Gastrocnemius medialis (tissue), 4 donors: ENCODE data around the gene LRRC18. TPM values are rescaled to one million over a fixed set of nuclear protein-coding genes. Genes with fewer than 3 reads are reported as not detected.

Source experiments
- ATAC-seq, 2 donors: fragments of 150-250 bp; one replicate each; pipeline ENCODE4 v1.9.1; 2016
- DNase-seq, 2 donors: peaks; one replicate each; pipeline ENCODE4 v3.0.0-alpha.2; 2019
- H3K27ac ChIP-seq, 4 donors: fragments of 200-600 bp; sonication (generic); 1 replicate in 1 of 4; 2 replicates in 3 of 4; pipeline ENCODE4 v1.5.1; 2016 to 2018; ENCODE audit warnings: mild to moderate bottlenecking in 2 of 4, moderate library complexity in 1 of 4
- H3K27me3 ChIP-seq, 3 donors: fragments of 200-600 bp; sonication (generic) in 2 of 3; 1 replicate in 1 of 3; 2 replicates in 2 of 3; pipeline versions ENCODE4 v1.5.1 to v1.6.0; 2016 to 2019; ENCODE audit warnings: mild to moderate bottlenecking in 1 of 3, moderate library complexity in 1 of 3
- H3K36me3 ChIP-seq, 2 donors: fragments of 200-600 bp; sonication (generic) in 1 of 2; one replicate each; pipeline ENCODE4 v1.5.1; 2017 to 2018
- H3K4me1 ChIP-seq, 2 donors: fragments of 200-600 bp; sonication (generic) in 1 of 2; one replicate each; pipeline ENCODE4 v1.5.1; 2016 to 2017; ENCODE audit warnings: mild to moderate bottlenecking in 2 of 2
- H3K4me3 ChIP-seq, 4 donors: fragments of 200-600 bp; sonication (generic) in 3 of 4; 1 replicate in 1 of 4; 2 replicates in 3 of 4; pipeline ENCODE4 v1.5.1; 2016 to 2019; ENCODE audit warnings: mild to moderate bottlenecking in 2 of 4
- H3K9me3 ChIP-seq, 3 donors: fragments of 200-600 bp; sonication (generic) in 2 of 3; 1 replicate in 1 of 3; 2 replicates in 2 of 3; pipeline ENCODE4 v1.5.1; 2016 to 2019
- CTCF ChIP-seq, 5 experiments: fragments of 450-650 bp in 3 of 5; fragments of 200-600 bp in 2 of 5; sonication (generic) in 2 of 5; IDR thresholded peaks in 4 of 5; conservative IDR thresholded peaks in 1 of 5; 1 replicate in 4 of 5; 2 replicates in 1 of 5; pipeline ENCODE4 v1.5.1; 2016 to 2019; ENCODE audit warnings: antibody characterized with exemption in 5 of 5, mild to moderate bottlenecking in 3 of 5, moderate library complexity in 3 of 5
- POLR2A ChIP-seq, 2 donors: fragments of 450-650 bp; IDR thresholded peaks; one replicate each; pipeline ENCODE4 v1.6.1; 2017; ENCODE audit warnings: antibody characterized with exemption in 2 of 2, mild to moderate bottlenecking in 2 of 2, moderate library complexity in 2 of 2
- in situ Hi-C, 4 donors: fragments of 200-750 bp; cut with MboI; loops; one replicate each; pipeline versions ENCODE4 v1.15.0 to v1.8.0; 2017; ENCODE audit warnings: low sequenced_read_pairs in 4 of 4
- intact Hi-C: fragments of 100-400 bp; cut with DNase I; formaldehyde crosslinking; loops from one replicate; pipeline ENCODE4 v1.15.1; 2023; ENCODE audit warnings: low total_unique reads
- total RNA-seq, 4 donors: library from RNA; depleted of rRNA; stranded (reverse); fragments of >200 nt; gene quantifications; one replicate each; pipeline versions ENCODE4 v1.1.0 to v1.2.3, GENCODE V29; 2016

The LRRC18 gene
- total RNA-seq, 4 donors from 2014 or later, result not detected

DNA sequence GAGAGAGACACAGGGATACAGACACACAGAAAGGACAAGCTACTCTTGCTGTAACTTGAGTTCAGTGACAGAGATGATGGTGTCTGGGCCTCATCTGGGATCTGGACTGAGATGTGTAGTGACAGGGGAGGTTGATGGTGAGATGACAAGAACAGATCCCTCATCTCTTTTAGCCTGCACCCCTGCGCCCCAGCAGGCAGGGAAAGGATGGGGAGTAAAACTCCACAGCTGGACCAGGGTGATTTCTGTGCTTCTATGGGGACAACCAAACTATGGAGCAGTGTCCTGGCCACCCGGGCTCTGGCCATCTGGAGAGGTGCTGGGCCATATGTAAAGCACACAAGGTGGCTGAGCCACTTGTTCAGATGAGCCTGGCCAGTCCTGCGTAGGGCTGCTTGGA lies 4.5 kb upstream of the LRRC18 start:
- in situ Hi-C loops, result no loop called here
- H3K27me3 ChIP-seq, result peaks cover 0 to 2% (median 0%) of the 10 kb centered on the region in 3 donors
- DNase-seq, result no peak
- no peak for ATAC-seq
- no peaks in the 10 kb centered on the region for H3K4me1 ChIP-seq
- no peak overlapping the region for H3K4me3 ChIP-seq
- no peaks in the 10 kb centered on the region for H3K36me3 ChIP-seq
- no peaks in the 10 kb centered on the region for H3K9me3 ChIP-seq
- TF ChIP-seq CTCF (IDR thresholded peaks at IDR 0.05 in 4 of 5, conservative IDR thresholded peaks at IDR 0.05 in 1 of 5) (no peak), POLR2A (IDR thresholded peaks at IDR 0.05) (no peak)
- intact Hi-C loops, result no loop called here
- no peak overlapping the region for H3K27ac ChIP-seq

DNA sequence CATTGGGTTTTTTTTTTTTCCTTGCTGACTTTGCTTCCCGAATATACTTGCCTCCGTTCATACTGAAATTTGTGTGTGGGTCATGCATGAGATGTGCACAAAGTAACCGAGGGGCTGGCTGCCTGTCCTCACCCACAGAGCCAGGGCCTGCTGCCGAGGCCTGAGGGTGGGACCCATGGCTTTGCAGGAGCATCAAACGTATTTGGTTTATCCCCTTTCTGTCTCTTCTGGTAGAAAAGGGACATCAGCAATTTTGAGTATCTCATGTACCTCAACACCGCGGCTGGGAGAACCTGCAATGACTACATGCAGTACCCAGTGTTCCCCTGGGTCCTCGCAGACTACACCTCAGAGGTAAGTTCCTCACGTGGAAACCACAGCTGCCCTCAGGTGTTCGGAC lies 3.5 kb upstream of the LRRC18 start:
- DNase-seq, result no peak
- no peak for TF ChIP-seq POLR2A (IDR thresholded peaks at IDR 0.05)
- no peak for TF ChIP-seq CTCF (IDR thresholded peaks at IDR 0.05 in 4 of 5, conservative IDR thresholded peaks at IDR 0.05 in 1 of 5)
- intact Hi-C loops (no loop called here), in situ Hi-C loops (no loop called here)
- Histone ChIP-seq H3K9me3 (no peaks in the 10 kb centered on the region), H3K4me3 (no peak overlapping the region), H3K4me1 (no peaks in the 10 kb centered on the region), H3K27me3 (peaks cover 0 to 2% (median 0%) of the 10 kb centered on the region in 3 donors), H3K36me3 (no peaks in the 10 kb centered on the region), H3K27ac (no peak overlapping the region)
- ATAC-seq, result no peak

GRCh38 chr10:48941427-48942075 lies 1.9 kb upstream of the LRRC18 start:
- ATAC-seq, result no peak
- intact Hi-C loops, result no loop called here
- Histone ChIP-seq H3K27ac (no peak overlapping the region), H3K4me3 (no peak overlapping the region), H3K4me1 (no peaks in the 10 kb centered on the region), H3K9me3 (no peaks in the 10 kb centered on the region), H3K36me3 (no peaks in the 10 kb centered on the region), H3K27me3 (no peaks in the 10 kb centered on the region)
- in situ Hi-C loops, result no loop called here
- no peak for DNase-seq
- TF ChIP-seq POLR2A (IDR thresholded peaks at IDR 0.05), result no peak
- TF ChIP-seq CTCF (IDR thresholded peaks at IDR 0.05 in 4 of 5, conservative IDR thresholded peaks at IDR 0.05 in 1 of 5), result no peak

- Histone ChIP-seq H3K27me3 (no peaks in the 10 kb centered on the region), H3K9me3 (no peaks in the 10 kb centered on the region), H3K4me1 (no peaks in the 10 kb centered on the region), H3K4me3 (no peak overlapping the region), H3K27ac (no peak overlapping the region), H3K36me3 (no peaks in the 10 kb centered on the region)
- in situ Hi-C loops (no loop called here), intact Hi-C loops (no loop called here)
- TF ChIP-seq POLR2A (IDR thresholded peaks at IDR 0.05), result no peak
- TF ChIP-seq CTCF (IDR thresholded peaks at IDR 0.05 in 4 of 5, conservative IDR thresholded peaks at IDR 0.05 in 1 of 5), result no peak
- ATAC-seq (no peak), DNase-seq (no peak)
Measured at GRCh38 chr10:48940958-48941357, 1.3 kb upstream of the LRRC18 start.

GRCh38 chr10:48940372-48940771 lies 732 bp upstream of the LRRC18 start:
- DNase-seq, result no peak
- Histone ChIP-seq H3K9me3 (no peaks in the 10 kb centered on the region), H3K27me3 (no peaks in the 10 kb centered on the region), H3K36me3 (no peaks in the 10 kb centered on the region), H3K4me3 (no peak overlapping the region), H3K27ac (no peak overlapping the region), H3K4me1 (no peaks in the 10 kb centered on the region)
- intact Hi-C loops, result no loop called here
- TF ChIP-seq CTCF (IDR thresholded peaks at IDR 0.05 in 4 of 5, conservative IDR thresholded peaks at IDR 0.05 in 1 of 5) (no peak), POLR2A (IDR thresholded peaks at IDR 0.05) (no peak)
- ATAC-seq, result no peak
- in situ Hi-C loops, result no loop called here
